HG02970 (cell line): ENCODE results near the gene SNRNP35.
"Not testable (repeated sequence)": the region's sequence is repeated elsewhere in the genome, so short reads cannot be mapped to it uniquely, and the experiment has no call there.

Source experiments
- ATAC-seq: cut with Tn5 transposase; IDR thresholded peaks from one replicate; pipeline ENCODE4 v1.9.1; 2021; ENCODE audit warnings: mild to moderate bottlenecking, moderate library complexity, moderate number of reproducible peaks; ENCODE audit not compliant: unreplicated experiment, low FRiP score

SNRNP35 gene, protein sequence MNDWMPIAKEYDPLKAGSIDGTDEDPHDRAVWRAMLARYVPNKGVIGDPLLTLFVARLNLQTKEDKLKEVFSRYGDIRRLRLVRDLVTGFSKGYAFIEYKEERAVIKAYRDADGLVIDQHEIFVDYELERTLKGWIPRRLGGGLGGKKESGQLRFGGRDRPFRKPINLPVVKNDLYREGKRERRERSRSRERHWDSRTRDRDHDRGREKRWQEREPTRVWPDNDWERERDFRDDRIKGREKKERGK

DNA sequence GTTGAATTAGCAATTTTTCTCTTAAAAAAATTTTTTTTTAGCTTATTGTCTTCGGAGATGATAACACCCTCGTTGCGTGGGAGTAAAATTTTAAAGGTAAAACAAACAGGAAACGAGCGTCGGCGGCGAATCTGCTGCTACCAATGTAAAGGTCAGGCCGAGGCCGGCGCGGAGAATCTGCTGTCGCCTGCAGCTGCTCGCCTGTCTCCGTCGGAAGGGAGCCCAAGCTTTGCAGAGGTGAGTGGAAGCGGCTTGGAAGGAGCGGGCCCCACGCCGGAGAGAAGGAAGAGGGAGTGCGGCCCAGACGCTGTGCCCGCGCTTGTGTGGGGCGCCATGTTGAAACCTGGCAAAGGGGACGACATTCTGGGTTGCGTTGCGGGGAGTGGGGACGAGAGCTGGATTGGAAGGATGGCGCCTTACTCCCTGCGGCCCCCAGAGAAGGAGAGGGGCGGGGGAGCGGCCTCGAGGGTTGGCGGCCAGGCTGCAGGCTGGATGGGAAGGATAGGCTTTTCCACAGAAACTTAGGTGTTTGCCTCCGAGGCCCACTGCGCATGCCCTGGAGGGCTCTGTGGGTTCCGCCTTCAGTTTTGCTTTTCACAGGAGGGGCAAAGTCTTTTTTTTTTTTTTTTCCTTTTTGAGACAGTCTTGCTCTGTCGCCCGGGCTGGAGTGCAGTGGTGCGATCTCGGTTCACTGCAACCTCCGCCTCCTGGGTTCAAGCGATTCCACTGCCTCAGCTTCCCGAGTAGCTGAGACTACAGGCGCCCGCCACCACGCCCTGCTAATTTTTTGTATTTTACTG, at the start of gene SNRNP35:
SNRNP35 (plus strand) TSS at position 160 of the 800 bp plus-strand sequence. CDS start 7,402 bp downstream, outside the sequence.
- ATAC-seq: peak; percentile 44

DNA sequence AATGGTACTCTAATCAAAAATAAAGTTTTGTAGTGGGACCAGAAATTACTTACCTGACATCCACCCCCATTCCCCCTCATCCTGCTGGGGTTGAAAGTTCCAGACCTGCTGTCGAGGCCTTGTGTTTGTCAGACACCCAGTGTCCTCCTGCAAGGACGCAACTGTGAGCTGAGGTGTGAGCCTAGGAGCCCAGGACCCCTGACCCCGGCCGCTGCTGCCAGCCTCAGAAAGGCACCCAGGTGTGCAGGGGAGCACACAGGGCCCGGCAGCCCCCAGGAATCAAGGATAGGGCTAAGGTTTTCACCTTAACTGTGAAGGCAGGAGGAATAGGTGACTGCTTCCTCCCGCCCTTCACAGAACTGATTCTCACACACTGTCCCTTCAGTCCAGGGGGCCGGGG, 49.3 kb upstream of the SNRNP35 start:
- not testable (repeated sequence) for ATAC-seq

DNA sequence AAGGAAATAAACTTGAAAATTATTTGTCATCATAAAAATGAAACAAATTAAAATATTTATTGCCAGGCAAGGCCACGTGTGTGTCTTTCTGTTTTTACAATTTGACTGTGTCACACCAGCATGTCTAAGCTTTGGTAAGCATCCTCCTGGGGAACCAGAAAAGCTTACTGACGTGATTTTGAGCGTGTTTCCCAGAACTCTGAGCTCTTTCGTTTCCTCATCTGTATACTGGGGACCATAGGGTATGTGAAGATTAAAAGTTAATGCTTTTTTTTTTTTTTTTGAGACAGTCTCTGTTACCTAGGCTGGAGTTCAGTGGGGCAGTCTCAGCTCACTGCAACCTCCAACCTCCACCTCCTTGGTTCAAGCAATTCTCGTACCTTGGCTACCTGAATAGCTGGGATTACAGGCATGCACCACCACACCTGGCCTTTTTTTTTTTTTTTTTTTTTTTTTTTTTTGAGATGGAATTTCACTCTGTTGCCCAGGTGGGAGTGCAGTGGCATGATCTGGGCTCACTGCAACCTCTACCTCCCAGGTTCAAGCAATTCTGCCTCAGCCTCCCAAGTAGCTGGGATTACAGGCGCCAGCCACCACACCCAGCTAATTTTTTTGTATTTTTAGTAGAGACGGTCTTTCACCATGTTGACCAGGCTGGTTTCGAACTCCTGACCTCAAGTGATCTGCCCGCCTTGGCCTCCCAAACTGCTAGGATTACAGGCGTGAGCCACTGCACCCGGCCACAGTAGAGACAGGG, 48.5 kb upstream of the SNRNP35 start:
- not testable (repeated sequence) for ATAC-seq

DNA sequence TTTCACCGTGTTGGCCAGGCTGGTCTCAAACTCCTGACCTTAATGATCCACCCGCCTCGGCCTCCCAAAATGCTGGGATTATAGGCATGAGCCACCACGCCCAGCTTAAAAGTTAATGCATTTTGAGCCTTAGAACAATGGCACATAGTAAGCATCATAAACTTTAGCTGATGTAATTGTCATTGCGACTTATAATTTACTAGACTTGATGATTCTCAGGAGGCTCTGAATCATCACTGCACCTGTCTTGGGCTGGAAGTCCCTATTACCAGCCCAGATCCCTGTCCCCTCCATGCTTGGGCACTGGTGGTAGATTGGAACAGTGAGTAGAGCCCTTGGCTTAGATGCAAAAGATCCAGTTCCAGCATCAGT, 47.9 kb upstream of the SNRNP35 start:
- ATAC-seq: no peak

DNA sequence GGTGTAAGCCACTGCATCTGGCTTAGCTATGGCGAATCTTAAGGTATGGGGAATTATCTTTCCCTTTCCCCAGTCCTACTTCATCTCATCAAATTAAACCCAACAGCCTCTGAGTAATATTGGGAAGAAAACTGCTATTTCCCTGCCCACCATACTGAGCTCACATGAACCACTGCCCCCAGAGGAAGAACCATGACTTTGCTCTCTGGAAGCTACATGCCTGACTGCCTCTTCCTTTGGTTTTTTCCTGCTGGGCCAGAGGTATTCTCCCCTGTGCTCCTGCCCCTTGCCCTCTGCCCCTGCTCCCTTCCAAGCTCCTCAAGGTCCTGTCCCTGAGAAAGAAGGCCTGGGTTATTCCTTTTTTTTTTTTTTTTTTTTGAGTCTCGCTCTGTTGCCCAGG, 36.6 kb upstream of the SNRNP35 start:
- ATAC-seq: no peak

DNA sequence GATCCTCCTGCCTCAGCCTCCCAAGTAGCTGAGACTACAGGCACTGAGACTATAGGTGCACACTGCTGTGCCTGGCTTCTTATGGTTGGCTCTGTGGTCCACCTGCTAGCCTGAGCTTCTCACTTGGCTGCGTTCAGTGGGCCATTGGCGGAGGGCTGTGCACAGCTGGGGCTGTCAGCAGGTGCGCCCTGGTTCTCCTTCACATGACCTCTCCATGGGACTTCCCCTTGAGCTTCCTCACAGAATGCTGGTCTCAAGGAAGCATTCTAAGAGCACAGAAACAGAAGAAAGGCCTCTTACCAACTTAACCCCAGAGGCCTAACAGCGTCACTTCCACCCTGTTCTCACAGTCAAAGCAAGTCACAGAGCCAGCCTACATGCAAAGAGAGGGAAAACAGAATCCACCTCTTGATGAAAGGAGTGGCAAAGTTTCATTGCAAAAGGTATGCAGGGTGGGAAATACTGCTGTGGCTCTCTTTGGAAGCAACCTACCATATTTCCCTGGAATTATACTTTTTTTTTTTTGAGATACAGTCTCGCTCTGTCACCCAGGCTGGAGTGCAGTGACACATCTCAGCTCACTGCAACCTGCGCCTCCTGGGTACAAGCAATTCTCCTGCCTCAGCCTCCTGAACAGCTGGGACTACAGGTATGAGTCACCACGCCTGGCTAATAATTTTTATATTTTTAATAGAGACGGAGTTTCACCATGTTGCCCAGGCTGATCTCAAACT, 30.7 kb upstream of the SNRNP35 start:
- ATAC-seq: peak; percentile 78

DNA sequence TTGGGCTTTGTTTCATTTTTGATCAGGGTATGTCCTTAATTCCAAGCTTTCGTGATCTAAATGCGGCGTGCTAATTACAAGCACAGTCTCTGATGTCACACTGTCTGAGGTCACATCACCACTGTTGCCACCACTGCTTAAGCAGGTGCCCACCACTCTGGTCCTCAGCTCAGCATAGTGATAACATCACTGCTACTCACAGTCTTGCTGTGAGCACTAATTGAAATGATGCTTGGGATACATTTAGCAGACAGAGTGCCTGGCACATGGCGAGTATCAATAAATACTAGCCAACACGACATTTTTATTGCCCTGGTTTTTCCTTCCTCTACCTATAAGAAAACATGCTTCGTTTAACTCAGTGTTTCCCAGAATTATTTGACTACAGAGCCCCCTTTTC, 29.3 kb upstream of the SNRNP35 start:
- no peak for ATAC-seq

DNA sequence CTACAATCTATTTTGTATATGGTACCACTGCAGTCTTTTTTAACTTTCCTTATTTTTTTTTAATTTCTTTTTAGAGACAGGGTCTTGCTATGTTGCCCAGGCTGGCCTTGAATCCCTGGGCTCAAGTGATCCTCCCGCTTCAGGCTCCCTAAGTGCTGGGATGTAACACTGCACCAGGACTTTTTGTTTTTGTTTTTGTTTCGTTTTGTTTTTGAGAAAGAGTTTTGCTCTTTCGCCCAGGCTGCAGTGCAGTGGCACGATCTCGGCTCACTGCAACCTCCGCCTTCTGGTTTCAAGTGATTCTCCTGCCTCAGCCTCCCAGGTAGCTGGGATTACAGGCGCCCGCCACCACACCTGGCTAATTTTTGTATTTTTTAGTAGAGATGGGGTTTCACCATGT, 28.8 kb upstream of the SNRNP35 start:
- not testable (repeated sequence) for ATAC-seq

DNA sequence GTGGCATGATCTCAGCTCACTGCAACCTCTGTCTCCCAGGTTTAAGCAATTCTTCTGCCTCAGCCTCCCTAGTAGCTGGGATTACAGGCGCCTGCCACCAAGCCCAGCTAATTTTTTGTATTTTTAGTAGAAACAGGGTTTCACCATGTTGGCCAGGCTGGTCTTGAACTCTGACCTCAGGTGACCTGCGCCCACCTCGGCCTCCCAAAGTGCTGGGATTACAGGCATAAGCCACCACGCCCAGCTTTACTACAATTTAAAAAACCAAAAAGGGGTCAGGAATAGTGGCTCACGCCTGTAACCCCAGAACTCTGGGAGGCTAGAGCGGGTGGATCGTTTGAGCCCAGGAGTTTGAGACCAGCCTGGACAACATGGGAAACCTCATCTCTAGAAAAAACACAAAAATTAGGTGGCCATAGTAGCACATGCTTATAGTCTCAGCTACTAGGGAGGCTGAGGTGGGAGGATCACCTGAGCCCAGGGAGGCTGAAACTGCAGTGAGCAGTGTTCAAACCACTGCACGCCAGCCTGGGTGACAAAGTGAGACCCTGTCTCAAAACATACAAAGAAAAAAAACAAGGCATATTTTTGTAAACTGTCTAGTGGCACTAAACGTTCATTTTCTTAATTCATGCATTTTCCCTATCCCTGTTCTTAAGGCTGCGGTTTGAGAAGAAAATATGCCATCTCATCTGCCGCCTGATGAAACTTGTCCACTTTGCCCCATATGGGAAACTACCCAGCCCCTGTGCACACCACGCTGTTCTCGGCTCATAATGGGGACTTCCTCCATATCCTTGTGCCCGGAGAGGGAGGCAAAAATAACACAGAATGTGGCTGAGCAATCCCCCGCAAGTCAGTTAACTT, 25.8 kb upstream of the SNRNP35 start:
- ATAC-seq: not testable (repeated sequence)

DNA sequence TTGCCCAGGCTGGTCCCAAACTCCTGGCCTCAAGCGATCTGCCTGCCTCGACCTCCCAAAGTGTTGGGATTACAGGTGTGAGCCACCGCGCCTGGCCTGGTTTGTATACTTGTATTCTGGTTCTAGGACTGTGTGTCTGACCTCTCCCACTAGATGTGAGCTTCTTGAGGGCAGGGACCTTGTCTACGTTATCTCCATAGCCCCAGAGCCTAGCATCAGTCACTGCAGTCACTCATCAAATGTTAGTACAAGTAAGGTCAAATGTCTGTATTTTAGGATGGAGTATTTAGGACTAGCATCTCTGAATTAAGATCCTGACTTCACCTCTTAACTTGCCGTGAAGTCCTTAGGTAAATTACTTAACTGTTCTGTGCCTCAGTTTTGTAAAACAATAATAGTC, 24.3 kb upstream of the SNRNP35 start:
- no peak for ATAC-seq

DNA sequence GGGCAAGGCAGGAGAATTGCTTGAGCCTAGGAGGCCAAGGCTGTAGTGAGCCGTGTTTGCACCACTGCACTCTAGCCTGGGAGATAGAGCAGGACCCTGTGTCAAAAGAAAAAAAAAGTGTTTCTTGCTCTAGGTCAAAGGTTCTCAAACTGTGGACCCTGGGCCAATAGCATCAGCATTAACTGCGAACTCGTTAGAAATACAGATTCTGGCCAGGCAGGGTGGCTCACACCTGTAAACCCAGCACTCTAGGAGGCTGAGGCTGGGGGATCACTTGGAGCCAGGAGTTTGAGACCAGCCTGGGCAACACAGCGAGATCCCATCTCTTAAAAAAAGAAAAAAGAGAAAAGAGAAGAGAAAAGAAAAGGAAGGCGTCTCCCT, 22.3 kb upstream of the SNRNP35 start:
- ATAC-seq: no peak

DNA sequence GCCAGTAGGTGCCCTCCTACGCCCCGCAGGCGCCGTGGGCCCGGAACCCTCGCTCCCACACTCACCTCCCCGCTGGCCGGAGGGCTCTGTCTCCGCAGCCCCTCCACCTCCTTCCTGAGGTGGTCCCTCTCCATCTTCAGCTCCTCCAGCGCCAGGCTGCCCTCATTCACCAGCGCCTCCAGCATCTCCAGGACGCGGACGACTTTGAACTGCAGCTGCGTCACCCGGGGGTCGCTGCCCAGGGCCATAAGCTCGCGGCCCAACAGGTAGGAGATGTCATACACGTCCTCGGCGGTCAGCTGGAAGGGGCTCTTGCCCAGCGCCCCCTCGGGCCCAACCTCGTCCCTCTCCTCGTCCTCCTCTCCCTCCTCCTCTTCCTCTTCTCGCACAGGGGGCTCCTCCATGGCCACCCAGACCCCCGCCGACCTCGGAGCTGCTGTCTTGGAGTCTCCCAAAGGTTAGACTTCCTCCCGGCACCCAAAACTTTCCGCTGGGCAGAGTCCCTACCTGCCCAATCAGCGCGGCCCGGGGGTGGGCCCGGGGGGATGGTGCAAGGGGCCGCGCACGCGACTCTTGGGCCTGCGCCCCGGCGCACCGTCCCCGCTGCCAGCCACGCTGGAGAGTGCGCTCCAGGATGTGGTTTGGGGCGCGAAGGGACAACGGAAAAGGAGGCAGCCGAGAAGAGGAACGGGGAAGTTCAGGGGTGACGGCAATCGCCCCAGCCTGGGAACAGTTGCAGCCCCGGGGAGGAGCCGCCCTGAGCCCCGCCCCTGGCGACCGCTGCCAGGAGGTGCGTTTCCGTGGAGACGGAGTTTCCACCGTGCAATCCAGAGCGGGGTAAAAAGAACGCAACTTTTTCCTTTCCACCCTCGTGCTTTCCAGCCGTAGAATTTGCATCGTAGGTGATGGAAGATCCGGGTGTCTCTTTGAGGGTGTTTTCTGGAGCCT, 21.6 kb upstream of the SNRNP35 start, which contains the start of gene RILPL2:
RILPL2 (minus strand) TSS at position 668 of the 948 bp plus-strand sequence; CDS start at position 404, 264 bp downstream.
- peak; percentile 60 for ATAC-seq

DNA sequence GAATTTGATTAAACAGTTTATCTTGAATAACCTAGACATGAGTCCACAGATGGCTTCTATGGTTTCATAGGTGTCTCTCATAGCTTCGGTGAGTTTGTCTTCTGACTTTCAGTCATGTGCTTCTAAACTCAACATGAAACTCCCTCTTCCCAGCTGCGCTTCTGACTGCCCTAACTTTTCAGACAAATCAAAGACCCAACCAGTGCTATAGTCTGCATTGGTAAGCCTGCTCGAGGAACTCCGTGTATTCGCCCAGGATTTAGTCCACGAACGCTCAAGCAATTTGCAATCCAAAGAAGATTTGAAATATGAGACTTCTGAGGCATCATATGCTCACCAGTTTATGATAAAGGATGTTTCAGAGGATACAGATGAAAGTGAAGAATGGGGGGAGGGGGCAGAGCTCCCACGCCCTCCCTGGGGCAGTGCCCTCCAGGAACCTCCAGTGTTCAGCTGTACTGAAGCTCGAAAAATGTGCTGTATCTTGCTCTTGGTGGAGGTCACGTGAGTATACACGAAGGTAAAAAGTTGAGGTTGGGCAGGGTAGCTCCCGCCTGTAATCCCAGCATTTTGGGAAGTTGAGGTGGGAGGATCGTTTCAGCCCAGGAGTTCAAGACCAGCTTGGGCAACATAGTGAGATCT, 16.3 kb upstream of the SNRNP35 start:
- ATAC-seq: no peak

DNA sequence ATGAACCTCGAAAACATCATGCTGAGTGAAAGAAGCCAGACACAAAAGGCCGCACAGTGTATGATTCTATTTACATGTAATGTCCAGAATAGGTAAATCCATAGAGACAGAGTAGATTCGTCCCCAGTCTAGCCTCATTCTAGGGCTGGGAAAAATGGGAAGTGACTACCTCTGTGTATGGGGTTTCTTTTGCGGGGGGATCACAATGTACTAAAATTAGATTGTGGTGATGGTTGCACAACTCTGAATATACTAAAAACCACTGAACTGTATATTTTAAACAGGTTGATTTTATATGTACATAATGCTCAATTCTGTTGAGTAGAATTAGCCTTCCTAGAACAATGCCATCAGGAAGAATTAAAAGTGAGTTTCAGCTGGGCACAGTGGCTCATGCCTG, 15.2 kb upstream of the SNRNP35 start:
- ATAC-seq: no peak

DNA sequence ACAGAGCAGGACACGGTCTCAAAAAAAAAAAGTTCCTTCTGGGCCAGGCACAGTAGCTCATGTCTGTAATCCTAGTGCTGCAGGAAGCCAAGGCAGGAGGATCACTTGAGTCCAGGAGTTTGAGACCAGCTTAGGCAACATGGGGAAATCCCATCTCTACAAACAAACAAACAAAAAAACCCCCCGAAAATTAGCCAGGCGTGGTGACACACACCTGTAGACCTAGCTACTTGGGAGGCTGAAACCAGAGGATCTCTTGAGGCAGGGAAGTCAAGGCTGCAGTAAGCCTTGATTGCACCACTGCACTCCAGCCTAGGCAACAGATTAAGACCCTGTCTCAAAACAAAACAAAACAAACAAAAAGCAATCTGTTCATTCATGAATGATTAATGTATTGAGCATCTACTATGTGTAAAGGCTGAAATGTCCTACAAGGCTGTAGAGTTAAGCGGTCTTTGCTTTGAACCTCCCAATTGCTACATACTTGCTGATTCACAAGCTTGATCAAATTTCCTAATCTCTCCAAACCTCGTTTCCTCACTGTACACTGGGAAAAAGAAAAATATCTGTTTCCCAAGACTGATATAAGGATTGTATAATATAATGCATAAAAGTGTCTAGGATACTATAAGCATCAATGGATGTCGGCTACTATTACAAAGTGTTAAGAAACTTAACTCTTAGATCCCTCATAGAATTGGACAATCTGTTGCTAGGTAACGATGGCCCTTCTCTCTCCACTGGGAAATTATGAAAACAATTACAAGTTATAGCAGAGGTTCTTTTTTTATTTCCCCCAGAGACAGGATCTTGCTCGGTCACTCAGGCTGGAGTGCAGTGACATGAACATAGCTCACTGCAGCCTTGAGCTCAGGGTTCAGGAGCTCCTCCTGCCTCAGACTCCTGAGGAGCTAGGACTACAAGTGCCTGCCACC, 13.6 kb upstream of the SNRNP35 start:
- no peak for ATAC-seq

DNA sequence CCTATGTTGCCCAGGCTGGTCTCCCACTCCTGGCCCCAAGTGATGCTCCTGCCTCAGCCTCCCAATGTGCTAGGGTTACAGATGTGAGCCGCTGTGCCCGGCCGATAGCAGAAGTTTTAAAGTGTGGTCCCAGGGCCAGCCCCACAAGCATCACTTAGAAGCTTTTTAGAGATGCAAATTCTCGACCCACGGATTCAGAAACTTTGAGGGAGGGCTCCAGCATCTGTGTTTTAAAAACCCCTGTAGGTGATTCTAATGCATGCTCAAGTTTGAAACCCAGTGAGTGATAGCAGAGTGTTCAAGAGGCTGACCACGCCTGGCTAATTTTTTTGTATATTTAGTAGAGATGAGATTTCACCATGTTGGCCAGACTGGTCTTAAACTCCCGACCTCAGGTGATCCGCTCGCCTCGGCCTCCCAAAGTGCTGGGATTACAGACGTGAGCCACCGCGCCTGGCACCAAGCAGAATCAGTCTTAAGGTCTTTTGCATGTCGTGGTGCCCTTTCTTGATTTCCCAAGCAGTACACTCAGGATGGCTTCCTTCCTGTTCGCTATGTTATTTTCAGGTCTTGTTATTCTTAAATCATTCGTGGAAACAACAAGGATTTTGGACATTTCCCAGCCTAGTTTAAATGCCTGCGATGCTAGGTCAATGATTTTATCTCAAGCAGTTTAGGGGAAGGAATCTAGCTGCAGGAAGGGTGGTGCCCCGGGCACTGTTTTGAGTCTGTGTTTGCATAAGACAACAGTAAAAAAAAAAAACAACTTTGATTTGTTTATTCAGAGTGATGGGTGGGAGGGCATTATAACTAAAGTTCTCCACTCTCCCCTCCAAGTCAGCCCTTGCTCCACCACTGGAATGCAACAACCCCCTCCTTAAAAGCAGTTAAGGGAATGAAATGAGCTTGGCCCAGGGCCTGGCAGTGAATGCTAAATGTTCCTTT, 12.3 kb upstream of the SNRNP35 start:
- no peak for ATAC-seq
